IMR-90 (cell line): ENCODE measurements around the gene GPC6. TPM values are rescaled to one million over a fixed set of nuclear protein-coding genes. Genes with fewer than 3 reads are reported as not detected.

Source experiments
- ATAC-seq: fragments of 200-7000 bp; cut with Tn5 transposase; 2 replicates; pipeline ENCODE4 v1.9.1; 2020; ENCODE audit warnings: low read depth, mild to moderate bottlenecking, moderate library complexity
- BruUV-seq: library from RNA; stranded (reverse); fragments of 400-500 nt; replicated peaks from 2 replicates; lab custom pipeline; 2021; lab: Mats Ljungman, UMichigan
- CTCF ChIA-PET: fragments of 300-600 bp; formaldehyde crosslinking; extraction: SDS; loops from one replicate; lab custom pipeline; 2021; ENCODE audit warnings: antibody characterized with exemption; lab: Yijun Ruan, JAX
- POLR2A ChIA-PET: fragments of 300-600 bp; sonication (Branson Sonifier 250); formaldehyde crosslinking; loops from one replicate; lab custom pipeline; 2022; ENCODE audit warnings: antibody characterized with exemption; ENCODE audit not compliant: unreplicated experiment; lab: Charles Lee
- DNase-seq: peaks from one replicate; pipeline ENCODE4 v3.0.0; 2013
- H2AFZ ChIP-seq: replicated peaks from 2 replicates; pipeline ENCODE3; 2013; ENCODE audit warnings: low read length, mild to moderate bottlenecking; ENCODE audit not compliant: poor library complexity
- H2AK5ac ChIP-seq: 2 replicates; pipeline ENCODE4 v1.6.1; 2013; ENCODE audit warnings: low read depth, low read length, inconsistent platforms
- H2AK9ac ChIP-seq: replicated peaks from 2 replicates; pipeline ENCODE3; 2013; ENCODE audit warnings: mild to moderate bottlenecking, low read depth, low read length, moderate library complexity; ENCODE audit not compliant: poor library complexity
- H2BK120ac ChIP-seq: 2 replicates; pipeline ENCODE4 v1.6.1; 2013; ENCODE audit warnings: low read depth, low read length, inconsistent platforms
- H2BK15ac ChIP-seq: 3 replicates; pipeline ENCODE4 v1.6.1; 2013; ENCODE audit warnings: low read depth, low read length, inconsistent platforms
- H2BK20ac ChIP-seq: 2 replicates; pipeline ENCODE4 v1.6.1; 2013; ENCODE audit warnings: low read depth, mild to moderate bottlenecking, inconsistent platforms, low read length, moderate library complexity
- H2BK5ac ChIP-seq: 2 replicates; pipeline ENCODE4 v1.6.1; 2013; ENCODE audit warnings: mild to moderate bottlenecking, low read depth, low read length, inconsistent platforms; ENCODE audit not compliant: poor library complexity, severe bottlenecking
- H3K14ac ChIP-seq: replicated peaks from 2 replicates; pipeline ENCODE4 v1.6.1; 2013; ENCODE audit warnings: low read depth, low read length, inconsistent platforms
- H3K18ac ChIP-seq: 2 replicates; pipeline ENCODE4 v1.6.1; 2013; ENCODE audit warnings: low read depth, low read length, control low read depth
- H3K23ac ChIP-seq: 2 replicates; pipeline ENCODE4 v1.6.1; 2013; ENCODE audit warnings: low read depth, low read length, inconsistent platforms
- H3K27ac ChIP-seq: 2 replicates; pipeline ENCODE4 v1.5.1; 2013; ENCODE audit warnings: mild to moderate bottlenecking, control low read depth, low read length; ENCODE audit not compliant: insufficient read depth
- H3K27me3 ChIP-seq: 2 replicates; pipeline ENCODE4 v1.6.1; 2013; ENCODE audit warnings: low read length; ENCODE audit not compliant: control insufficient read depth, insufficient read depth
- H3K36me3 ChIP-seq: 2 replicates; pipeline ENCODE4 v1.6.1; 2013; ENCODE audit warnings: low read length, mixed read lengths; ENCODE audit not compliant: control insufficient read depth, insufficient read depth
- H3K4ac ChIP-seq: 2 replicates; pipeline ENCODE4 v1.6.1; 2013; ENCODE audit warnings: low read depth, low read length, inconsistent platforms
- H3K4me1 ChIP-seq: 2 replicates; pipeline ENCODE4 v1.6.1; 2013; ENCODE audit warnings: low read length, mixed read lengths; ENCODE audit not compliant: control insufficient read depth, insufficient read depth
- H3K4me2 ChIP-seq: 2 replicates; pipeline ENCODE4 v1.6.1; 2013; ENCODE audit warnings: low read depth, mild to moderate bottlenecking, control low read depth, low read length, moderate library complexity
- H3K4me3 ChIP-seq: 2 replicates; pipeline ENCODE4 v1.5.1; 2013; ENCODE audit warnings: low read depth, mild to moderate bottlenecking, control low read depth, low read length, moderate library complexity; ENCODE audit not compliant: insufficient read depth
- H3K56ac ChIP-seq: 2 replicates; pipeline ENCODE4 v1.6.1; 2013; ENCODE audit warnings: low read length, inconsistent platforms; ENCODE audit not compliant: insufficient read depth; ENCODE audit errors: extremely low read depth
- H3K79me1 ChIP-seq, 2 experiments: 2 replicates each; pipeline ENCODE4 v1.6.1; 2013; ENCODE audit warnings: low read length in 2 of 2, inconsistent platforms in 1 of 2, low read depth in 1 of 2
- H3K9ac ChIP-seq: 2 replicates; pipeline ENCODE4 v1.6.1; 2013; ENCODE audit warnings: low read depth, low read length, control low read depth
- H3K9me1 ChIP-seq: 2 replicates; pipeline ENCODE4 v1.6.1; 2013; ENCODE audit warnings: low read length, inconsistent platforms; ENCODE audit not compliant: insufficient read depth
- H3K9me3 ChIP-seq: 2 replicates; pipeline ENCODE4 v1.6.1; 2013; ENCODE audit warnings: low read length; ENCODE audit not compliant: control insufficient read depth, insufficient read depth
- H4K20me1 ChIP-seq: 2 replicates; pipeline ENCODE4 v1.6.1; 2013; ENCODE audit warnings: low read length, inconsistent platforms; ENCODE audit not compliant: insufficient read depth
- H4K5ac ChIP-seq: 2 replicates; pipeline ENCODE4 v1.6.1; 2013; ENCODE audit warnings: mild to moderate bottlenecking, low read depth, low read length, control low read depth
- H4K8ac ChIP-seq, 2 experiments: 2 replicates each; pipeline ENCODE4 v1.6.1; 2013; ENCODE audit warnings: low read depth in 2 of 2, low read length in 2 of 2, control low read depth in 1 of 2, inconsistent platforms in 1 of 2
- H4K91ac ChIP-seq: 2 replicates; pipeline ENCODE4 v1.6.1; 2013; ENCODE audit warnings: low read depth, low read length, inconsistent platforms; ENCODE audit not compliant: insufficient read depth
- MXI1 ChIP-seq: IDR thresholded peaks from 2 replicates; pipeline ENCODE4 v1.6.1; 2012; ENCODE audit warnings: low read depth, mild to moderate bottlenecking, low read length, moderate library complexity, borderline replicate concordance
- NFE2L2 ChIP-seq: fragments of 150-350 bp; IDR thresholded peaks from 2 replicates; pipeline ENCODE4 v1.6.1; 2016; ENCODE audit warnings: low read depth, mild to moderate bottlenecking, low read length
- POLR2A ChIP-seq: IDR thresholded peaks from 2 replicates; pipeline ENCODE4 v1.6.1; 2012; ENCODE audit warnings: mild to moderate bottlenecking, low read depth, low read length
- RFX5 ChIP-seq: IDR thresholded peaks from 2 replicates; pipeline ENCODE4 v1.8.0; 2012; ENCODE audit warnings: low read depth, mild to moderate bottlenecking, low read length, moderate library complexity
- dilution Hi-C: fragments of 300-500 bp; cut with HindIII; formaldehyde crosslinking; loops from one replicate; pipeline ENCODE4 v1.14.3; 2018; ENCODE audit warnings: low sequenced_read_pairs; ENCODE audit not compliant: unreplicated experiment
- in situ Hi-C: fragments of 300-500 bp; cut with MboI; formaldehyde crosslinking; loops from 3 replicates; pipeline ENCODE4 v1.14.3; 2019; ENCODE audit warnings: low sequenced_read_pairs, inconsistent platforms, mixed read lengths
- intact Hi-C: fragments of 100-400 bp; cut with micrococcal nuclease; formaldehyde crosslinking; loops from 2 replicates; pipeline ENCODE4 v1.10.0; 2022
- polyA plus RNA-seq, 3 experiments: library from polyadenylated mRNA; depleted of rRNA; stranded (reverse); fragments of >200 nt; gene quantifications; 2 replicates each; pipeline ENCODE4 v1.2.3, GENCODE V29; 2012; ENCODE audit warnings: low replicate concordance in 1 of 3
- total RNA-seq: library from RNA; depleted of rRNA; stranded (reverse); fragments of >200 nt; gene quantifications from 2 replicates; pipeline ENCODE4 v1.2.3, GENCODE V29; 2012

Gene GPC6
- total and polyA plus RNA-seq, 2 of the 4 experiments (the other 2 are of a cell fraction), result 14.9 to 39.4 TPM

DNA sequence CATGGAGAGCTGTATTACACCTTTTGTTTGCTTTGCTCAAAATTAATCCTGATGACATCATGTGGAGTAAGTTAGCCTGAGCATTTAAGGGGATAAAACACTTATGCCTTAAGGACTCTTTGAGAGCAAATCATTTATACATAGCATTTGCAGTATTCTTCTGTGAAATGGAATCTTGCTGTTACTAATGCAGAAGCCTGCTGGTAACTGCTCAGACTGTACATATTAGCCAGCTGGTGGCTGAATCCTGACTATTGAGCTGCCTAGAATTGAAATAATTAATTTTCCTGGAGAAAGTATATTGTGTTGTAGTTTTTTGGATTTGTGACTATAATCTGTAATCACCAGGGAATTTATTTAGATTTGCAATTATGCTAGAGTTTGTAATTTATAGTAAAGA lies 363.2 kb downstream of the GPC6 start:
- no peaks in the 10 kb centered on the region for H3K9me1 ChIP-seq
- no peak overlapping the region for H3K9ac ChIP-seq
- no peaks in the 10 kb centered on the region for H3K9me3 ChIP-seq
- H3K27me3 ChIP-seq, result no peaks in the 10 kb centered on the region
- no peak overlapping the region for H2BK20ac ChIP-seq
- no peak overlapping the region for H3K27ac ChIP-seq
- no peak overlapping the region for H3K4ac ChIP-seq
- H4K5ac ChIP-seq, result no peak overlapping the region
- H3K4me1 ChIP-seq, result no peaks in the 10 kb centered on the region
- BruUV-seq, result no TSS peak
- ATAC-seq (no peak), DNase-seq (no peak)
- H2AFZ ChIP-seq, result no peak overlapping the region
- H2BK5ac ChIP-seq, result no peak overlapping the region
- no peaks in the 10 kb centered on the region for H3K36me3 ChIP-seq
- H4K91ac ChIP-seq, result no peak overlapping the region
- no peak overlapping the region for H2AK9ac ChIP-seq
- H3K79me1 ChIP-seq, result no peaks in the 10 kb centered on the region
- H3K4me2 ChIP-seq, result no peak overlapping the region
- H4K8ac ChIP-seq, result no peak overlapping the region
- no peak overlapping the region for H2BK120ac ChIP-seq
- no peak overlapping the region for H3K56ac ChIP-seq
- dilution Hi-C loops, result no loop called here
- H2AK5ac ChIP-seq, result no peak overlapping the region
- H3K23ac ChIP-seq, result no peak overlapping the region
- H4K20me1 ChIP-seq, result no peaks in the 10 kb centered on the region
- no peak overlapping the region for H3K14ac ChIP-seq
- ChIA-PET CTCF (no interaction called here), POLR2A (no interaction called here)
- intact Hi-C loops, result no loop called here
- TF ChIP-seq RFX5, result no peak
- TF ChIP-seq MXI1, result no peak
- TF ChIP-seq NFE2L2, result no peak
- TF ChIP-seq POLR2A, result no peak
- H3K18ac ChIP-seq, result no peak overlapping the region
- in situ Hi-C loops, result no loop called here
- H2BK15ac ChIP-seq, result no peak overlapping the region
- no peak overlapping the region for H3K4me3 ChIP-seq
